GM12873 (cell line): ENCODE results near the gene CARNS1.

Source experiments
- CTCF ChIP-seq: IDR thresholded peaks from 2 replicates; pipeline ENCODE4 v1.5.1; 2012; ENCODE audit warnings: low read depth, mild to moderate bottlenecking, moderate library complexity, low read length, control low read depth; ENCODE audit not compliant: insufficient read depth; ENCODE audit errors: missing control alignments

Gene CARNS1

GRCh38 chr11:67445515-67445914 is 30.0 kb downstream of the CARNS1 start:
- no peak for TF ChIP-seq CTCF

- no peak for TF ChIP-seq CTCF
These were observed 32.7 kb downstream of the CARNS1 start for GRCh38 chr11:67448220-67448609.

GRCh38 chr11:67449116-67449844 is 33.8 kb downstream of the CARNS1 start:
- TF ChIP-seq CTCF: no peak

DNA sequence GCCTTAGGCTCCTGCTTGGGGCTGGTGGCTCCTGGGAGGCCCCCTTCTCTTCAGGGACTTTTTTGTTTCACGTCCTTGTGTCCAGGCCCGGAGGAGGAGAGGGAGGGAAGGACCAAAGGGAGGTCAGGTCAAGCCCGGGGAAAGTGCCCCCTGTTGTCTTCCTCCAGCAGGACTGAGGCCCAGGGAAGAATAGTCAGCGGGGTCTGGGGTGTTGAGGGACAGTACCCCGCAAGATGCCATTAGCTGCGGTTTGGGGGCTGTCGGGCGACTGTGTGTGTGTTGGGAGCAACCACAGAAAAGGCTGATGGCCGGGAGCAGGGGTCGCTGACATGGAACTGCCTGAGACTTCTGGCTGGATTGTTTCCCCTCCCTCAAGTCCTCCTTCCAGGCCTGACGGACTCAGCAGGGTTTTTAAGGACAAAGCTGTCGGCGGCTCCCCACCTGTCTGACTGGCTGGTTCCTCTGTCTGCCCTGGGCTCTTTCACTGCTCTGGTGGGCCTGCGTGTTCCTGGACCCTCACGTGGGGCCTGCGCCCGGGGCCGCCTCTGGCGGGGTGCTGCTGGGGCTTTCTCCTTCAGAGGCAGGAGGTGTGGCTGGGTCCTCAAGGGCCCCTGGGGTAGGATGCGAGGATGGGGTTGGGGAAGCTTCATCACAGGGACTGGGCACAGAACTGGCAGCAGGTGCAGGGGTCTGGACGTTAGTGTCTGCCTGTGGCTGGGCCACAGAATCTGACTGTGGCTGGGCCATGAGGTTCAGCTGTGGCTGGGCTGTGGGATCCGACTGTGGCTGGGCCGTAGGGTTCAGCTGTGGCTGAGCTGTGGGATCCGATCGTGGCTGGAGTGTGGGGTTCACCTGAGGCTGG is 35.5 kb downstream of the CARNS1 start:
- TF ChIP-seq CTCF: no peak

GRCh38 chr11:67451658-67451976 is 36.1 kb downstream of the CARNS1 start:
- TF ChIP-seq CTCF: no peak

GRCh38 chr11:67452141-67452952 is 36.9 kb downstream of the CARNS1 start, which contains the start of gene GPR152:
TSS of gene GPR152 (minus strand) at chr11:67452729. CDS start at chr11:67452724, 5 bp downstream.
- no peak for TF ChIP-seq CTCF
